Nephron (organoid): Measurements from ENCODE around the gene ZMYND8.
"Not testable (repeated sequence)": the region's sequence is repeated elsewhere in the genome, so short reads cannot be mapped to it uniquely, and the experiment has no call there.

ENCODE experiments used
- H3K27ac Mint-ChIP-seq, 3 experiments: 2 replicates each; pipeline ENCODE4 v1.8.0; 2020; ENCODE audit warnings: mixed read lengths in 3 of 3, mild to moderate bottlenecking in 2 of 3, moderate library complexity in 1 of 3
- H3K27me3 Mint-ChIP-seq: 2 replicates; pipeline ENCODE4 v1.8.0; 2021; ENCODE audit warnings: low read depth, mild to moderate bottlenecking, moderate library complexity, mixed read lengths
- H3K36me3 Mint-ChIP-seq: 2 replicates; pipeline ENCODE4 v1.8.0; 2020; ENCODE audit warnings: low read depth, mixed read lengths
- H3K4me1 Mint-ChIP-seq: 2 replicates; pipeline ENCODE4 v1.8.0; 2020; ENCODE audit warnings: mixed read lengths
- H3K4me3 Mint-ChIP-seq, 3 experiments: 2 replicates each; pipeline ENCODE4 v1.8.0; 2020; ENCODE audit warnings: mild to moderate bottlenecking in 3 of 3, mixed read lengths in 3 of 3, moderate library complexity in 2 of 3
- H3K9me3 Mint-ChIP-seq: 2 replicates; pipeline ENCODE4 v1.8.0; 2020; ENCODE audit warnings: mixed read lengths
- CTCF ChIP-seq, 3 experiments: fragments of 200-600 bp; sonication (generic); IDR thresholded peaks; one replicate each; pipeline ENCODE4 v1.5.0; 2021; ENCODE audit warnings: antibody characterized with exemption in 3 of 3; ENCODE audit not compliant: unreplicated experiment in 3 of 3

ZMYND8 gene

DNA sequence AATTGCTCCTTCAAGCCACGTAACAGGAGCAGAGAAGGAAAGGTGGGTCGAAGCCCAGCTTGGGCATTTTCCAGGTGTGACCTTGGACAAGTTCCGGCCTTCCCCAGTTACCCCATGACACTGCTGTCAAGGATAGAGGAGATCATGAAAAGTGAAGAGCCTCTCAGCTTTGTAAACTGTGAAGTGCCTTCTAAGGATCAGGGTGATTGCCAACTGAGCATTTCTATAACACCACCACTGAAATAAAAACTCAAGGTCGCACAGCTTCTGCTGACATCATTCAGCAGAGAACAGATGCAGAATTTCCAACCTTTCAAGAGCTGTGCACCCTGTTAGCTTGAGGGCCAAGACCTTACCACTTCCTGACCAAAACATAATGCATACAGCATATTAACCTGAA lies 24.0 kb upstream of the ZMYND8 start:
- TF ChIP-seq CTCF (IDR thresholded peaks at IDR 0.05; ENCODE audit: unreplicated experiment in 3 of 3): no peak
- H3K9me3 Mint-ChIP-seq: no peaks in the 10 kb centered on the region
- peaks cover 17% of the 10 kb centered on the region for H3K4me1 Mint-ChIP-seq
- no peaks in the 10 kb centered on the region for H3K36me3 Mint-ChIP-seq
- H3K27me3 Mint-ChIP-seq: peaks cover 12% of the 10 kb centered on the region
- no peak overlapping the region for H3K4me3 Mint-ChIP-seq
- peak overlapping the region in 1 of 3 experiments; percentile 22 for H3K27ac Mint-ChIP-seq

- peaks cover 12% of the 10 kb centered on the region for H3K27me3 Mint-ChIP-seq
- no peak for TF ChIP-seq CTCF (IDR thresholded peaks at IDR 0.05; ENCODE audit: unreplicated experiment in 3 of 3)
- H3K36me3 Mint-ChIP-seq: no peaks in the 10 kb centered on the region
Observed at GRCh38 chr20:47379433-47380150, 23.1 kb upstream of the ZMYND8 start.

DNA sequence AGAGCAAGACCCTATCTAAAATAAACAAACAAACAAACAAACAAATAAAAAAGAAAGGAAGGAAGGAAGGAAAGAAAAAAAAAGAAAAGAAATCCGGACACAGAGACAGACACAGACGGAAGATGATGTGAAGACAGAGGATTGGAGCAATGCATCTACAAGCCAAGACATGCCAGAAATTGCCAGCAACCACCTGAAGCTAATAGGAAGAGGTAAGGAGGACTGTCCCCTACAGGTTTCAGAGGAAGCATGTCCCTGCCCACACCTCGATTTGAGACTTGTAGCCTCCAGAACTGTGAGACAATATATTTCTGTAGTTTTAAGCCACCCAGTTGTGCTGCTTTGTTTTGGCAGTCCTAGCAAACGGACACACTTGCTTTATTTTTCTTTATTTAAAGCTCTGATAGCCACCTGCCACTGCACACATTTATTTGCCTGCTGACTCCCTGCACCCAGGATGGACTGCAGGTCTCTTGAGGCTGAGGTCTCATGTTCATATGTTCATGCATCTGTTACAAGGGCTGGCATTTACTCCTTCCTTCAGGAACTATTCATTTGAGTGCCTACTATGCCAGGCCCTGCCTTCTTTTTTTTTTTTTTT lies 20.7 kb upstream of the ZMYND8 start:
- Mint-ChIP-seq H3K27me3 (peaks cover 12% of the 10 kb centered on the region), H3K4me1 (peaks cover 18% of the 10 kb centered on the region), H3K27ac (no peak overlapping the region), H3K36me3 (no peaks in the 10 kb centered on the region), H3K9me3 (no peaks in the 10 kb centered on the region), H3K4me3 (no peak overlapping the region)
- TF ChIP-seq CTCF (IDR thresholded peaks at IDR 0.05; ENCODE audit: unreplicated experiment in 3 of 3): no peak

More at GRCh38 chr20:47379433-47380150, 23.1 kb upstream of the ZMYND8 start:
- H3K9me3 Mint-ChIP-seq: no peaks in the 10 kb centered on the region
- H3K27ac Mint-ChIP-seq: peak overlapping the region; percentile 26 to 52 (median 47)
- peak overlapping the region in 1 of 3 experiments; percentile 4 for H3K4me3 Mint-ChIP-seq
- H3K4me1 Mint-ChIP-seq: peaks cover 17% of the 10 kb centered on the region

DNA sequence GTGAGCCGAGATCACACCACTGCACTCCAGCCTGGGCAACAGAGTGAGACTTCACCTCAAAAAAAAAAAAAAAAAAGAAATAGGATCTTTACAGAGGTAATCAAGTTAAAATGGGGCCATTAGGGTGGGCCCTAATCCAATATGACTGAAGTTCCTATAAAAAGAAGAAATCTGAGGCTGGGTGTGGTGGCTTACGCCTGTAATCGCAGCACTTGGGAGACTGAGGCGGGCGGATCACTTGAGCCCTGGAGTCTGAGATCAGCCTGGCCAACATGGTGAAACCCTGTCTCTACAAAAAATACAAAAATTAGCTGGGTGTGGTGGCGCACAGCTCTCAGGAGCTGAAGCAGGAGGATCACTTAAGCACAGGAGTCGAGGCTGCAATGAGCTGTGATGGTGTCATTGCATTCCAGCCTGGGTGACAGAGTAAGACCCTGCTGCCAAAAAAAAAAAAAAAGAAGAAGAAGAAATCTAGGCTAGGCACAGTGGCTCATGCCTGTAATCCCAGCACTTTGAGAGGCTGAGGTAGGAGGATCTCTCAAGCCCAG lies 19.7 kb upstream of the ZMYND8 start:
- H3K9me3 Mint-ChIP-seq, H3K36me3 Mint-ChIP-seq: not testable (repeated sequence)
- peaks cover 12% of the 10 kb centered on the region for H3K27me3 Mint-ChIP-seq

GRCh38 chr20:47374121-47374520 lies 17.6 kb upstream of the ZMYND8 start:
- H3K4me3 Mint-ChIP-seq, H3K27me3 Mint-ChIP-seq, H3K9me3 Mint-ChIP-seq, H3K27ac Mint-ChIP-seq, H3K36me3 Mint-ChIP-seq: not testable (repeated sequence)
- H3K4me1 Mint-ChIP-seq: peaks cover 12% of the 10 kb centered on the region

More for the DNA sequence above, 19.7 kb upstream of the ZMYND8 start:
- peaks cover 18% of the 10 kb centered on the region for H3K4me1 Mint-ChIP-seq
- H3K27ac Mint-ChIP-seq, H3K4me3 Mint-ChIP-seq: not testable (repeated sequence)

DNA sequence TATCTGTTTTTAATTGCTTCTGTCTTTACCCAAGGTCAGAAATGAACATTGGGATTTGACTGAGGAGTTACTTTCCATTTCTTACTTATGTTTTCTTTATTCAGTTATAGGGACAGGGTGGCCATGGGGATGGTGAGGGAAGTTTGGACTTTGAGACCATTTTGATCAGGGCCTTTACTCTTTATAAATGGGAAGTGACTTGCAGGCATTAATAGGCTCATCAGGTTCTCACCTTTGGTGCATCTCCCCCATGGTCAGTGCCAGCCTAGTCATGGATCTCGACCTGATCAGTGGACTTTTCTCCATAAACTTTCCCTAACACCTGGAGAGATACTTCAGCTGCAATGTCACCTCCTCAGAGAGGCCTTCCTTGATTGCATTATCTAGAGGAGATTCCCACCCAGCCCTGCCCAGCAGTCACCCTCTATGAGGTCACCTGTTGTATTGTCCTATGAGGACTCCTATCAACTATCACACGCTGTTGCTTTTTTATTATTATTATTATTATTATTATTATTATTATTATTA lies 16.8 kb upstream of the ZMYND8 start:
- Mint-ChIP-seq H3K4me3 (no peak overlapping the region), H3K27ac (peak overlapping the region in 2 of 3 experiments; percentile 60 to 88), H3K27me3 (peaks cover 11% of the 10 kb centered on the region), H3K36me3 (no peaks in the 10 kb centered on the region), H3K9me3 (no peaks in the 10 kb centered on the region), H3K4me1 (peaks cover 12% of the 10 kb centered on the region)
- TF ChIP-seq CTCF (IDR thresholded peaks at IDR 0.05; ENCODE audit: unreplicated experiment in 3 of 3): no peak
